Measurements from ENCODE around the gene ZNF385B. TPM values are rescaled to one million over a fixed set of nuclear protein-coding genes. Genes with fewer than 3 reads are reported as not detected.

Gene ZNF385B
- total and polyA plus RNA-seq, 2 experiments from 2014 or later, result 2.7 to 8.2 TPM

DNA sequence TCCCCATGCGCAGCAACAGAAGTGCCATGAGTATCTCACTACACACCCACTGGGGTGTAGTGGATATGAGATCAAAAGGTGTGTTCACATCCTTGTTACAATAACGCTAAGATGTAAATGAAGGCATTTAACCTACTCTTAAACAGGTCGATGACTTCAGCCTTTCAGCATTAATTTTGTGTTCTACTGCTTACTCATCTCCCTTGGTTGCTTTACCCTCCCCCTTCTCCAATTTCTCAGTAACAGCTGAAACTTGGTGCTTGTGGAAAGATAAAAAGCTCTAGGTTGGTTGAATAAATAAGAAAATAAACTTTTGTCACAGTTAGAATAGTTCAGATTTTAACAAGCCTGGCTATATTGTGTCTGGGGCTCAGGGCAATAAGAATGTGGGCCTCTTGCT, 449.3 kb downstream of the ZNF385B start:
- H3K27me3 ChIP-seq, result no peaks in the 10 kb centered on the region
- no peaks in the 10 kb centered on the region for H3K9me3 ChIP-seq (ENCODE audit: low read depth)
- no peak overlapping the region for H3K4me3 ChIP-seq
- TF ChIP-seq, protein P1, sequence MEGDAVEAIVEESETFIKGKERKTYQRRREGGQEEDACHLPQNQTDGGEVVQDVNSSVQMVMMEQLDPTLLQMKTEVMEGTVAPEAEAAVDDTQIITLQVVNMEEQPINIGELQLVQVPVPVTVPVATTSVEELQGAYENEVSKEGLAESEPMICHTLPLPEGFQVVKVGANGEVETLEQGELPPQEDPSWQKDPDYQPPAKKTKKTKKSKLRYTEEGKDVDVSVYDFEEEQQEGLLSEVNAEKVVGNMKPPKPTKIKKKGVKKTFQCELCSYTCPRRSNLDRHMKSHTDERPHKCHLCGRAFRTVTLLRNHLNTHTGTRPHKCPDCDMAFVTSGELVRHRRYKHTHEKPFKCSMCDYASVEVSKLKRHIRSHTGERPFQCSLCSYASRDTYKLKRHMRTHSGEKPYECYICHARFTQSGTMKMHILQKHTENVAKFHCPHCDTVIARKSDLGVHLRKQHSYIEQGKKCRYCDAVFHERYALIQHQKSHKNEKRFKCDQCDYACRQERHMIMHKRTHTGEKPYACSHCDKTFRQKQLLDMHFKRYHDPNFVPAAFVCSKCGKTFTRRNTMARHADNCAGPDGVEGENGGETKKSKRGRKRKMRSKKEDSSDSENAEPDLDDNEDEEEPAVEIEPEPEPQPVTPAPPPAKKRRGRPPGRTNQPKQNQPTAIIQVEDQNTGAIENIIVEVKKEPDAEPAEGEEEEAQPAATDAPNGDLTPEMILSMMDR (IDR thresholded peaks at IDR 0.05; ENCODE audit: low read depth, low read length), result no peak
- H3K27ac ChIP-seq, result no peak overlapping the region
- no peaks in the 10 kb centered on the region for H3K36me3 ChIP-seq
- H3K4me1 ChIP-seq (ENCODE audit: low read depth), result no peaks in the 10 kb centered on the region
- no peak for DNase-seq (ENCODE audit: low read depth in 1 of 2, low spot score in 1 of 2)

DNA sequence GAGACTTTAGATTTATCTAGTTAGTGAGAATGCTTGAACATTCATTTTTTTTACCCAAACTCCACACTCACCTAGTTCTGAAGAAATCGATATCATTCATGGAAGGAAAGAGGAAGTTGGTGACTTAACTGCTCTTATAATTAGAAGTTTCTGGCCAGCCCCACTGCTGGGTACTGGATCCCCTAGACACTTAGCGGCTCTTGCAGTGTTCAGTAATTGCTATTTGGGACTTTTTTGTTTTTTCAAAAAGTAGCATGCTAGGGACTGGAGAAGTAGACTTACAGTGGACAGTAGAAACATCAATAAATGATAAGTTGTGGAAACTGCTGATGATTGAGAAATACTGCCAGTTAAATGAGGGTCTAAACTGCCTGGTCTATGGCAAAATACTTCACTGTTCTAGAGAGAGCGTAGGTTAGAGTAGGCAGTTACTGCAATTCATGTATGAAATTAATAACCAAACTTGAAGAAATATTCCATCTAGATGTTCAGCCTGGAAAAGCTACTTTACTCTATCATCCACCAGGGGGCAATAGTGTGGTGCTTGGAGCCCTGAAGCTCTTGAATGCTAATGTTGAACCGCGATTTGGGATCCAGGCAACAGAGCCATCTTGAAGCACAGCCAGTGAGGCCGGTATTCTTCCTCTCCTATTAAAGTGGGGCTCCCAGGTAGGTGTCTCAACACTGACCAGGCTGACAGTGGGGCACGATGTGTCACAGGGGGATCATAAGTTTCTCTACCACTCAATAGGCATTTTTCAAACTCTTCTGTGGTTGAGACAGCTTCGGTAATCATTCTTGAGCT, 450.7 kb downstream of the ZNF385B start:
- TF ChIP-seq, protein P1 (IDR thresholded peaks at IDR 0.05; ENCODE audit: low read depth, low read length), result peak; percentile 86
- no peak overlapping the region for H3K27ac ChIP-seq
- H3K36me3 ChIP-seq, result no peaks in the 10 kb centered on the region
- no peaks in the 10 kb centered on the region for H3K9me3 ChIP-seq (ENCODE audit: low read depth)
- H3K4me3 ChIP-seq, result no peak overlapping the region
- DNase-seq (ENCODE audit: low read depth in 1 of 2, low spot score in 1 of 2), result peak; percentile 79 to 80
- H3K4me1 ChIP-seq (ENCODE audit: low read depth), result no peaks in the 10 kb centered on the region
- H3K27me3 ChIP-seq, result no peaks in the 10 kb centered on the region

DNA sequence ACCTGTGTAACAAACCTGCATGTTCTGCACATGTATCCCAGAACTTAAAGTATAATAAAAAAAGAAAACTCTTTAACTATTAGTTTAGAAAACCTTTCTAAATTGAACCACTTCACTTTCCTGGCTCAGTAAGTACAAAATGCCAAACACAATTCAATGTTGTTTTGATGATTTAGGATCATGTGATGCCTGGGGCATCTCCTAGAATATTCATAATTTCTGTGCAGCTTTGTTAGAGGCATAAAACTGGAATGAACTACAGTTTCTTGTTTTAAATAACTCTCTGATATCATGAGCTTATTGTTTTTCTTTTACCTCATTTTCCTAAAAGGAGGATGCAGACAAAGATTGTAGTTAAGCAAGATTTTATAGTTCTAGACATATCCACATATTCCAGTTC, 457.8 kb downstream of the ZNF385B start:
- TF ChIP-seq, protein P1 (IDR thresholded peaks at IDR 0.05; ENCODE audit: low read depth, low read length), result no peak
- no peak for DNase-seq (ENCODE audit: low read depth in 1 of 2, low spot score in 1 of 2)
- Histone ChIP-seq H3K9me3 (ENCODE audit: low read depth) (no peaks in the 10 kb centered on the region), H3K36me3 (no peaks in the 10 kb centered on the region), H3K27ac (no peak overlapping the region), H3K4me1 (ENCODE audit: low read depth) (no peaks in the 10 kb centered on the region), H3K4me3 (no peak overlapping the region), H3K27me3 (no peaks in the 10 kb centered on the region)

DNA sequence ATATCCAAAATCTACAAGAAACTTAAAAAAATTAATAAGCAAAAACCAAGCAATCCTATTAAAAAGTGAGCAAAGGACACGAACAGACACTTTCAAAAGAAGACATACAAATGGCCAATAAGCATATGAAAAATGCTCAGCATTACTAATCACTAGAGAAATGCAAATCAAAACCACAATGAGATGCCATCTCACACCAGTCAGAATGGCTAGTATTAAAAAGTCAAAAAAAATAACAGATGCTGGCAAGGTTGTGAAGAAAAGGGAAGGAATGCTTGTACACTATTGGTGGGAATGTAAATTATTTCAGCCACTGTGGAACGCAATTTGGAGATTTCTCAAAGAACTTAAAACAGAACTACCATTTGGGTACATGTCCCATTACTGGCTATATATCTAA, 467.9 kb downstream of the ZNF385B start:
- no peaks in the 10 kb centered on the region for H3K9me3 ChIP-seq (ENCODE audit: low read depth)
- H3K36me3 ChIP-seq, result no peaks in the 10 kb centered on the region
- TF ChIP-seq, protein P1 (IDR thresholded peaks at IDR 0.05; ENCODE audit: low read depth, low read length), result no peak
- DNase-seq (ENCODE audit: low read depth in 1 of 2, low spot score in 1 of 2), result no peak
- no peaks in the 10 kb centered on the region for H3K4me1 ChIP-seq (ENCODE audit: low read depth)
- no peak overlapping the region for H3K4me3 ChIP-seq
- H3K27ac ChIP-seq, result no peak overlapping the region
- H3K27me3 ChIP-seq, result no peaks in the 10 kb centered on the region

Other genes with a start within 250 kb of the ZNF385B start
- 6.7 and 15.2 TPM in 2 replicates for gene CWC22, start 145.7 kb upstream of the ZNF385B start, total RNA-seq
- 21.2 and 21.7 TPM in 2 replicates for gene CWC22, start 145.7 kb upstream of the ZNF385B start, polyA plus RNA-seq